PC-3 (cell line): ENCODE data around the gene BANK1. TPM values are rescaled to one million over a fixed set of nuclear protein-coding genes. Genes with fewer than 3 reads are reported as not detected.

Experiments
- ATAC-seq: fragments of 200-7000 bp; cut with Tn5 transposase; 2 replicates; pipeline ENCODE4 v1.9.1; 2020; ENCODE audit warnings: mild to moderate bottlenecking, moderate library complexity
- BruUV-seq: library from RNA; stranded (reverse); fragments of 400-500 nt; replicated peaks from 2 replicates; lab custom pipeline; 2021; lab: Mats Ljungman, UMichigan
- CTCF ChIA-PET: fragments of 300-600 bp; sonication (Branson Sonifier 250); formaldehyde crosslinking; loops from one replicate; lab custom pipeline; 2022; ENCODE audit warnings: antibody characterized with exemption; lab: Charles Lee
- POLR2A ChIA-PET: fragments of 300-600 bp; sonication (Branson Sonifier 250); formaldehyde crosslinking; loops from one replicate; lab custom pipeline; 2022; ENCODE audit warnings: antibody characterized with exemption; ENCODE audit not compliant: unreplicated experiment; lab: Charles Lee
- DNase-seq: peaks from one replicate; pipeline ENCODE4 v3.0.0-alpha.2; 2015
- H2AFZ ChIP-seq: fragments of 300-600 bp; sonication (generic); 2 replicates; pipeline ENCODE4 v1.6.0; 2016; ENCODE audit warnings: antibody characterized with exemption, low read length
- H3F3A ChIP-seq: fragments of 300-600 bp; sonication (generic); one replicate; pipeline ENCODE4 v1.6.0; 2017; ENCODE audit warnings: antibody characterized with exemption, low read length, control low read depth, mild to moderate bottlenecking; ENCODE audit not compliant: unreplicated experiment
- H3K27ac ChIP-seq: fragments of 300-600 bp; sonication (generic); 2 replicates; pipeline ENCODE4 v1.5.1; 2016; ENCODE audit warnings: mild to moderate bottlenecking, low read length
- H3K27me3 ChIP-seq: fragments of 300-600 bp; sonication (generic); 2 replicates; pipeline ENCODE4 v1.6.1; 2016; ENCODE audit warnings: low read length, mixed read lengths
- H3K36me3 ChIP-seq: fragments of 300-600 bp; sonication (generic); 2 replicates; pipeline ENCODE4 v1.6.1; 2016; ENCODE audit warnings: low read depth, mixed run types, low read length, mixed read lengths
- H3K4me1 ChIP-seq: fragments of 300-600 bp; sonication (generic); 2 replicates; pipeline ENCODE4 v1.5.1; 2016; ENCODE audit warnings: low read length; ENCODE audit not compliant: insufficient read depth
- H3K4me2 ChIP-seq: fragments of 300-600 bp; sonication (generic); 2 replicates; pipeline ENCODE4 v1.6.0; 2016; ENCODE audit warnings: low read length
- H3K4me3 ChIP-seq: fragments of 300-600 bp; sonication (generic); 2 replicates; pipeline ENCODE4 v1.5.1; 2016; ENCODE audit warnings: mild to moderate bottlenecking, low read length, mixed read lengths
- H3K79me2 ChIP-seq: fragments of 300-600 bp; sonication (generic); 2 replicates; pipeline ENCODE4 v1.6.1; 2017; ENCODE audit warnings: low read length, mixed read lengths
- H3K9ac ChIP-seq: fragments of 300-600 bp; sonication (generic); 2 replicates; pipeline ENCODE4 v1.6.0; 2016; ENCODE audit warnings: mild to moderate bottlenecking, low read length
- H3K9me2 ChIP-seq: fragments of 300-600 bp; sonication (generic); replicated peaks from 2 replicates; pipeline ENCODE4 v1.6.1; 2016; ENCODE audit warnings: mixed run types, low read length, mixed read lengths
- H3K9me3 ChIP-seq: fragments of 300-600 bp; sonication (generic); 2 replicates; pipeline ENCODE4 v1.6.1; 2016; ENCODE audit warnings: low read length, mixed read lengths
- H4K20me1 ChIP-seq: fragments of 300-600 bp; sonication (generic); 2 replicates; pipeline ENCODE4 v1.6.1; 2016; ENCODE audit warnings: low read length, mixed read lengths
- CTCF ChIP-seq: fragments of 300-600 bp; sonication (generic); conservative IDR thresholded peaks from 2 replicates; pipeline ENCODE4 v1.5.1; 2017; ENCODE audit warnings: antibody characterized with exemption, low read depth, mild to moderate bottlenecking, low read length
- EZH2 ChIP-seq: fragments of 300-600 bp; sonication (generic); IDR thresholded peaks from one replicate; pipeline ENCODE4 v1.6.1; 2017; ENCODE audit warnings: antibody characterized with exemption, mild to moderate bottlenecking, low read length; ENCODE audit not compliant: unreplicated experiment
- EZH2phosphoT487 ChIP-seq: fragments of 300-600 bp; sonication (generic); IDR thresholded peaks from 2 replicates; pipeline ENCODE4 v1.6.1; 2018; ENCODE audit warnings: mild to moderate bottlenecking, antibody characterized with exemption, low read length, borderline replicate concordance
- intact Hi-C: fragments of 100-400 bp; cut with micrococcal nuclease; formaldehyde crosslinking; loops from 2 replicates; pipeline ENCODE4 v1.9.0; 2023
- total RNA-seq: library from RNA; depleted of rRNA; stranded (reverse); fragments of >200 nt; gene quantifications from 2 replicates; pipeline ENCODE4 v1.2.3, GENCODE V29; 2014

Gene BANK1
- total RNA-seq, 1 experiment from 2014 or later, result 1.5 TPM

- intact Hi-C loops, result loop anchor here (5.0 to 10.0 kb wide), 3 partner anchors 182 to 470 kb away; partner anchors contain the start of gene PPP3CA
- no TSS peak for BruUV-seq
- Histone ChIP-seq H3K36me3 (no peaks in the 10 kb centered on the region), H3K9me3 (no peaks in the 10 kb centered on the region), H3F3A (no peaks in the 10 kb centered on the region), H2AFZ (no peak overlapping the region), H3K9ac (no peak overlapping the region), H4K20me1 (no peaks in the 10 kb centered on the region), H3K27me3 (no peaks in the 10 kb centered on the region), H3K4me2 (no peak overlapping the region), H3K9me2 (no peaks in the 10 kb centered on the region), H3K4me1 (peaks cover 15% of the 10 kb centered on the region), H3K27ac (no peak overlapping the region), H3K79me2 (no peaks in the 10 kb centered on the region), H3K4me3 (no peak overlapping the region)
- ATAC-seq, result no peak
- POLR2A ChIA-PET, result no interaction called here
- CTCF ChIA-PET, result no interaction called here
- no peak for DNase-seq
- TF ChIP-seq EZH2 (no peak), EZH2phosphoT487 (no peak), CTCF (no peak)
These were observed 4.3 kb downstream of the BANK1 start for GRCh38 chr4:101794806-101795205.

GRCh38 chr4:101795704-101796103 is 5.2 kb downstream of the BANK1 start:
- H4K20me1 ChIP-seq, result no peaks in the 10 kb centered on the region
- H3K36me3 ChIP-seq, result no peaks in the 10 kb centered on the region
- H3K9me2 ChIP-seq, result no peaks in the 10 kb centered on the region
- intact Hi-C loops, result loop anchor here (10.0 kb wide), 1 partner anchor 469 kb away; no protein-coding TSS in a partner anchor
- H2AFZ ChIP-seq, result no peak overlapping the region
- no peak overlapping the region for H3K27ac ChIP-seq
- H3K4me1 ChIP-seq, result peaks cover 12% of the 10 kb centered on the region
- ATAC-seq (no peak), DNase-seq (no peak)
- BruUV-seq, result no TSS peak
- TF ChIP-seq EZH2phosphoT487 (no peak), EZH2 (no peak), CTCF (no peak)
- ChIA-PET CTCF (no interaction called here), POLR2A (no interaction called here)
- H3K4me3 ChIP-seq, result no peak overlapping the region
- no peak overlapping the region for H3K4me2 ChIP-seq
- H3K9ac ChIP-seq, result no peak overlapping the region
- H3K27me3 ChIP-seq, result no peaks in the 10 kb centered on the region
- no peaks in the 10 kb centered on the region for H3K9me3 ChIP-seq
- no peaks in the 10 kb centered on the region for H3K79me2 ChIP-seq
- H3F3A ChIP-seq, result no peaks in the 10 kb centered on the region

- no peak overlapping the region for H3K27ac ChIP-seq
- CTCF ChIA-PET, result no interaction called here
- no peaks in the 10 kb centered on the region for H3K9me2 ChIP-seq
- H3K36me3 ChIP-seq, result no peaks in the 10 kb centered on the region
- H2AFZ ChIP-seq, result no peak overlapping the region
- no peaks in the 10 kb centered on the region for H3F3A ChIP-seq
- DNase-seq (no peak), ATAC-seq (no peak)
- H3K9ac ChIP-seq, result no peak overlapping the region
- TF ChIP-seq CTCF, result no peak
- no peak for TF ChIP-seq EZH2phosphoT487
- no peak for TF ChIP-seq EZH2
- H3K9me3 ChIP-seq, result no peaks in the 10 kb centered on the region
- POLR2A ChIA-PET, result no interaction called here
- no peaks in the 10 kb centered on the region for H3K79me2 ChIP-seq
- H3K4me3 ChIP-seq, result no peak overlapping the region
- H3K27me3 ChIP-seq, result no peaks in the 10 kb centered on the region
- intact Hi-C loops, result no loop called here
- no peak overlapping the region for H3K4me2 ChIP-seq
- BruUV-seq, result no TSS peak
- H4K20me1 ChIP-seq, result no peaks in the 10 kb centered on the region
- no peaks in the 10 kb centered on the region for H3K4me1 ChIP-seq
These were observed 11.4 kb downstream of the BANK1 start for GRCh38 chr4:101801958-101802357.
